Transverse colon (tissue), 4 donors: ENCODE results near the gene TACC2. TPM values are rescaled to one million over a fixed set of nuclear protein-coding genes. Genes with fewer than 3 reads are reported as not detected.
"Not testable (repeated sequence)": the region's sequence is repeated elsewhere in the genome, so short reads cannot be mapped to it uniquely, and the experiment has no call there.

Experiments
- DNase-seq: peaks from one replicate; pipeline ENCODE4 v3.0.0-alpha.2; 2019
- H3K27ac ChIP-seq, 4 donors: fragments of 200-600 bp; sonication (generic); 2 replicates each; pipeline ENCODE4 v1.5.1; 2016 to 2018; ENCODE audit warnings: inconsistent platforms in 4 of 4
- H3K27me3 ChIP-seq: fragments of 200-600 bp; sonication (generic); 2 replicates; pipeline ENCODE4 v1.5.1; 2017; ENCODE audit warnings: inconsistent platforms
- H3K36me3 ChIP-seq, 4 donors: fragments of 200-600 bp; sonication (generic); 2 replicates each; pipeline ENCODE4 v1.5.1; 2017 to 2019; ENCODE audit warnings: inconsistent platforms in 4 of 4
- H3K4me1 ChIP-seq, 4 donors: fragments of 200-600 bp; sonication (generic); 2 replicates each; pipeline ENCODE4 v1.5.1; 2017 to 2020; ENCODE audit warnings: inconsistent platforms in 4 of 4
- H3K4me3 ChIP-seq, 4 donors: fragments of 200-600 bp; sonication (generic); 1 replicate in 1 of 4; 2 replicates in 3 of 4; pipeline versions ENCODE4 v1.5.1 to v1.6.1; 2017 to 2019; ENCODE audit warnings: inconsistent platforms in 4 of 4
- H3K9me3 ChIP-seq, 2 donors: fragments of 200-600 bp; sonication (generic); 2 replicates each; pipeline ENCODE4 v1.5.1; 2017 to 2019; ENCODE audit warnings: inconsistent platforms in 2 of 2
- EP300 ChIP-seq: sonication (generic); formaldehyde crosslinking; IDR thresholded peaks from one replicate; pipeline ENCODE4 v1.6.1; 2017; ENCODE audit warnings: antibody characterized with exemption, low read depth
- POLR2A ChIP-seq: fragments of 450-650 bp; IDR thresholded peaks from one replicate; pipeline ENCODE4 v1.6.1; 2016; ENCODE audit warnings: antibody characterized with exemption, mild to moderate bottlenecking, moderate library complexity
- POLR2AphosphoS5 ChIP-seq, 3 donors: sonication (generic); formaldehyde crosslinking; IDR thresholded peaks; one replicate each; pipeline ENCODE4 v1.6.1; 2016; ENCODE audit warnings: antibody characterized with exemption in 3 of 3
- WGBS, 2 donors: methylation state at CpG; one replicate each; pipeline ENCODE4 v1.1.5; 2018; ENCODE audit warnings: low coverage in 1 of 2; 5-methylcytosine and 5-hydroxymethylcytosine counted together
- in situ Hi-C, 4 donors: fragments of 200-750 bp; cut with MboI; loops; one replicate each; pipeline versions ENCODE4 v1.15.0 to v1.15.1; 2017; ENCODE audit warnings: low sequenced_read_pairs in 3 of 4, low pct_ligation_motif_present in 1 of 4, low pct_unique_long_range_greater_than_20kb in 1 of 4
- intact Hi-C: fragments of 100-400 bp; cut with DNase I; formaldehyde crosslinking; loops from one replicate; pipeline ENCODE4 v1.15.1; 2023; ENCODE audit warnings: low total_unique reads
- total RNA-seq, 4 donors: library from RNA; depleted of rRNA; stranded (reverse); fragments of >200 nt; gene quantifications; one replicate each; pipeline ENCODE4 v1.1.0, GENCODE V29; 2016
- TF ChIP-seq, protein P1 (sequence below), 5 experiments: fragments of 200-600 bp in 3 of 5; fragments of 450-650 bp in 2 of 5; sonication (generic) in 3 of 5; IDR thresholded peaks; 1 replicate in 2 of 5; 2 replicates in 3 of 5; pipeline ENCODE4 v1.5.1; 2016 to 2017; ENCODE audit warnings: antibody characterized with exemption in 5 of 5, inconsistent platforms in 3 of 5, mild to moderate bottlenecking in 2 of 5, moderate library complexity in 1 of 5

Gene TACC2
- total RNA-seq, 4 donors from 2014 or later: 65.9 to 178 (median 101) TPM

DNA sequence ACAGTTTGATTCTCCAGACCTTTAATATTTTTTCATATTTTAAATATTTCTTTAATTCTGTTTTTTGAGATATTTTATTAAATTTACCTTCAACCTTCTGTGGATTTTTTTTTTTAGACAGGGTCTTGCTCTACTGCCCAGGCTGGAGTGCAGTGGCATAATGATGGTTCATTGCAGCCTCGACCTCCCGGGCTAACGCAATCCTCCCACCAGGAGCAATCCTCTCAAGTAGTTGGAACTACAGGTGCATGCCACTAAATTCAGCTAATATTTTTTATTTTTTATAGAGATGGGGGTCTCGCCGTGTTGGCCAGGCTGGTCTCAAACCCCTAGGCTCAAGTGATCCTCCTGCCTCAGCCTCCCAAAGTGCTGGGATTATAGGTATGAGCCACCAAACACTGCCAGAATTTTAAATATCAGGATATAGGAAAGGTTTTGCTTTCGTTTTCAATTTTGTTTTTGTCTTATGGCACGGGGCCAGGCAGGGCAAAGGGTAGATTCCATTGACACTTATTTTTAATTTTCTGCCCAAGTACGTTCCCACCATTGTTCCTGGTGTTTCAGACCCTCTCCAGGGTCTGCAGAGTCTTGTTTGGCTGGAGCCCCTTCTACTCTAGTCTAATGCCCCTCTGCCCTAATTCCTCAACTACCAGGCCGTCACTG lies 1.2 kb downstream of the TACC2 start:
- Histone ChIP-seq H3K27me3 (no peaks in the 10 kb centered on the region), H3K36me3 (no peaks in the 10 kb centered on the region), H3K4me3 (peak overlapping the region in 1 of 4 donors; percentile 14), H3K4me1 (peaks cover 10 to 30% (median 26%) of the 10 kb centered on the region in 4 donors), H3K9me3 (no peaks in the 10 kb centered on the region), H3K27ac (peak overlapping the region; percentile 22 to 52 (median 36))
- intact Hi-C loops (loop anchor here (10.0 kb wide), 1 partner anchor 65 kb away; the partner anchor contains the start of gene ATE1), in situ Hi-C loops (no loop called here)
- DNase-seq: peak; percentile 62
- TF ChIP-seq POLR2AphosphoS5 (IDR thresholded peaks at IDR 0.05) (no peak), EP300 (no peak), POLR2A (no peak)
- TF ChIP-seq, protein P1, sequence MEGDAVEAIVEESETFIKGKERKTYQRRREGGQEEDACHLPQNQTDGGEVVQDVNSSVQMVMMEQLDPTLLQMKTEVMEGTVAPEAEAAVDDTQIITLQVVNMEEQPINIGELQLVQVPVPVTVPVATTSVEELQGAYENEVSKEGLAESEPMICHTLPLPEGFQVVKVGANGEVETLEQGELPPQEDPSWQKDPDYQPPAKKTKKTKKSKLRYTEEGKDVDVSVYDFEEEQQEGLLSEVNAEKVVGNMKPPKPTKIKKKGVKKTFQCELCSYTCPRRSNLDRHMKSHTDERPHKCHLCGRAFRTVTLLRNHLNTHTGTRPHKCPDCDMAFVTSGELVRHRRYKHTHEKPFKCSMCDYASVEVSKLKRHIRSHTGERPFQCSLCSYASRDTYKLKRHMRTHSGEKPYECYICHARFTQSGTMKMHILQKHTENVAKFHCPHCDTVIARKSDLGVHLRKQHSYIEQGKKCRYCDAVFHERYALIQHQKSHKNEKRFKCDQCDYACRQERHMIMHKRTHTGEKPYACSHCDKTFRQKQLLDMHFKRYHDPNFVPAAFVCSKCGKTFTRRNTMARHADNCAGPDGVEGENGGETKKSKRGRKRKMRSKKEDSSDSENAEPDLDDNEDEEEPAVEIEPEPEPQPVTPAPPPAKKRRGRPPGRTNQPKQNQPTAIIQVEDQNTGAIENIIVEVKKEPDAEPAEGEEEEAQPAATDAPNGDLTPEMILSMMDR (IDR thresholded peaks at IDR 0.05): no peak
- WGBS, 2 donors: 44 to 48% methylated on average over 9 of the region's 9 CpGs

DNA sequence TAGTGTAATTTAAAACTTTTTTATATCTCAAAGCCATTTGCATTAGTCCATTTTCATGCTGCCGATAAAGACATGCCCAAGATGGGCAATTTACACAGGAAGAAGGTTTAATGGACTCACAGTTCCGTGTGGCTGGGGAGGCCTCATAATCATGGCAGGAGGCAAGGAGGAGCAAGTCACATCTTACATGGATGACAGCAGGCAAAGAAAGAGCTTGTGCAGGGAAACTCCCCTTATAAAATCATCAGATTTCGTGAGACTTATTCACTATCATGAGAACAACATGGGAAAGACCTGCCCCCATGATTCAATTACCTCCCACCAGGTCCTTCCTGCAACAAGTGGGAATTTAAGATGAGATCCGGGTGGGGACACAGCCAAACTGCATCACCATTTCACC lies 2.8 kb downstream of the TACC2 start:
- H3K36me3 ChIP-seq, H3K4me3 ChIP-seq, H3K9me3 ChIP-seq, DNase-seq, in situ Hi-C loops, H3K27me3 ChIP-seq: not testable (repeated sequence)
- WGBS, 2 donors: 84 to 100% methylated on average over 2 to 4 of the region's 4 CpGs
- peak overlapping the region in 1 of 4 donors; percentile 52 for H3K27ac ChIP-seq
- H3K4me1 ChIP-seq: peaks cover 16 to 42% (median 36%) of the 10 kb centered on the region in 4 donors
- intact Hi-C loops: loop anchor here (10.0 kb wide), 1 partner anchor 67 kb away; the partner anchor contains the start of gene ATE1

DNA sequence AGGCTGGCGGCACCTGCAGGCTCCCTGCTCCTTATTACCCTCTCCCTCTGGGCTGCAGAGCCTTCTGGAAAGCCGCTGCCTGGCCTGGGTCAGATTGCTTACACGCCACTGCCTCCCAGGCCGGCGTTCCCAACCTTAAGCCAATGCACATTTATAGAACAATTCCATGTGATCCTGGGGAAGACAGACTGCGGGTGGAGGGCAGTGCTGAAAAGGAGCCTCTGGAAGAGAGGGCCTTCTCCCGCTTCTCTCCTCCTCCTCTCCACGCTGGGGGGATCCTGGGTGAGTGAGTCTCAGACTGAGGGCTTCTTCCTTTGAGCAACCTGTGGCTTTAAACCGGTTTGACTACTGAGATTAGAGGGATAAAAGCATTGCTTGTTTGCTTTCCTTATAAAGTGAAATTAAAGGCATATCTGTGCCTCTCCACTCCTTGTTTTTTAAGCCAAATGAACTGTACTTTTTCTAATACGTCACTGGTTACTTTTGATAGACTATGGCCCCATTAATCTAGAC lies 5.5 kb downstream of the TACC2 start:
- peak overlapping the region in 1 of 4 donors; percentile 14 for H3K4me3 ChIP-seq
- no peaks in the 10 kb centered on the region for H3K9me3 ChIP-seq
- 21 to 25% methylated on average over 5 to 10 of the region's 10 CpGs for WGBS, 2 donors
- no peaks in the 10 kb centered on the region for H3K27me3 ChIP-seq
- H3K36me3 ChIP-seq: no peaks in the 10 kb centered on the region
- peaks cover 16 to 42% (median 36%) of the 10 kb centered on the region in 4 donors for H3K4me1 ChIP-seq
- in situ Hi-C loops: no loop called here
- DNase-seq: peak; percentile 64
- peak overlapping the region; percentile 83 to 86 (median 84) for H3K27ac ChIP-seq
- intact Hi-C loops: loop anchor here (10.0 kb wide), 1 partner anchor 70 kb away; the partner anchor contains the start of gene ATE1
- peak; percentile 45 for TF ChIP-seq POLR2A
- TF ChIP-seq, protein P1 (IDR thresholded peaks at IDR 0.05): no peak
- no peak for TF ChIP-seq EP300
- peak in 1 of 3 donors; percentile 45 for TF ChIP-seq POLR2AphosphoS5 (IDR thresholded peaks at IDR 0.05)

DNA sequence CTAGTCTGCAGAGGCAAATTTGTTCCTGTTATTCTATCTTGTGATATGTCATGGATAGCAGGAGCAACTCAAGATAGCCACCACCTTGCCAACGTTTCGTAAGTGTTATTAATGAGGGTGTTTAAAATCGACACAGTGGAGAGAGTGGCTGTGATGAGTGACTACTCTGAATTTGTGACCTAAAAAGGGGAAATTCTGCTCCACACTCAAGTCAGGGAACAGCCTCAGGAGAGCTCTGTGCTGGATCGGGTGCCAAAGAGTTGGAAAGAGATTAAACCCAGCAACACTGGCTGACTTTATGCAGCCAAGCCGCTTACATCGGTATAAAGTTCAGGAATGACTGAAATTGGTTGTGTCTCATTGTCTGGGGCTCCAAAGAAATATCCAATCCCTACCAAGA lies 9.5 kb downstream of the TACC2 start:
- TF ChIP-seq POLR2A (no peak), POLR2AphosphoS5 (IDR thresholded peaks at IDR 0.05) (no peak), EP300 (no peak)
- TF ChIP-seq, protein P1 (IDR thresholded peaks at IDR 0.05): no peak
- Histone ChIP-seq H3K4me1 (peaks cover 13 to 29% (median 25%) of the 10 kb centered on the region in 4 donors), H3K27ac (peak overlapping the region in 3 of 4 donors; percentile 27 to 84 (median 54)), H3K9me3 (peaks cover 6 to 7% of the 10 kb centered on the region in 2 donors), H3K27me3 (no peaks in the 10 kb centered on the region), H3K4me3 (no peak overlapping the region), H3K36me3 (no peaks in the 10 kb centered on the region)
- intact Hi-C loops: loop anchor here (10.0 kb wide), 1 partner anchor 74 kb away; the partner anchor contains the start of gene ATE1
- no peak for DNase-seq
- WGBS, 2 donors: 78 to 81% methylated on average over 6 of the region's 6 CpGs
- in situ Hi-C loops: no loop called here
